Smooth muscle cell (in vitro differentiated cells): ENCODE measurements around the gene ILDR2. TPM values are rescaled to one million over a fixed set of nuclear protein-coding genes. Genes with fewer than 3 reads are reported as not detected.

Experiments used
- DNase-seq: peaks from one replicate; lab custom pipeline; 2025; ENCODE audit not compliant: unreplicated experiment; lab: John Stamatoyannopoulos, UW
- H2AFZ ChIP-seq: fragments of 200-600 bp; sonication (generic); 2 replicates; pipeline ENCODE4 v1.6.0; 2016; ENCODE audit warnings: antibody characterized with exemption, low read depth, mild to moderate bottlenecking
- H3F3A ChIP-seq: fragments of 200-600 bp; sonication (generic); 2 replicates; pipeline ENCODE4 v1.6.0; 2017; ENCODE audit warnings: antibody characterized with exemption, low read depth
- H3K27ac ChIP-seq: fragments of 200-600 bp; sonication (generic); 2 replicates; pipeline ENCODE4 v1.5.1; 2016; ENCODE audit warnings: low read depth, mild to moderate bottlenecking
- H3K27me3 ChIP-seq: fragments of 200-600 bp; sonication (generic); 2 replicates; pipeline ENCODE4 v1.6.1; 2016; ENCODE audit warnings: low read depth, mild to moderate bottlenecking
- H3K36me3 ChIP-seq: fragments of 200-600 bp; sonication (generic); 2 replicates; pipeline ENCODE4 v1.5.1; 2016; ENCODE audit warnings: low read depth
- H3K4me1 ChIP-seq: fragments of 200-600 bp; sonication (generic); 2 replicates; pipeline ENCODE4 v1.5.1; 2016; ENCODE audit warnings: low read depth
- H3K4me2 ChIP-seq: fragments of 200-600 bp; sonication (generic); 2 replicates; pipeline ENCODE4 v1.6.0; 2016; ENCODE audit warnings: mild to moderate bottlenecking
- H3K4me3 ChIP-seq: fragments of 200-600 bp; sonication (generic); 2 replicates; pipeline ENCODE4 v1.5.1; 2016; ENCODE audit warnings: mild to moderate bottlenecking
- H3K79me2 ChIP-seq: fragments of 200-600 bp; sonication (generic); 2 replicates; pipeline ENCODE4 v1.6.0; 2016; ENCODE audit warnings: low read depth, mild to moderate bottlenecking
- H3K9ac ChIP-seq: fragments of 200-600 bp; sonication (generic); 2 replicates; pipeline ENCODE4 v1.6.0; 2016; ENCODE audit warnings: low read depth
- H3K9me3 ChIP-seq: fragments of 200-600 bp; sonication (generic); replicated peaks from 2 replicates; pipeline ENCODE4 v1.5.1; 2016; ENCODE audit warnings: low read depth
- H4K20me1 ChIP-seq: fragments of 200-600 bp; sonication (generic); 2 replicates; pipeline ENCODE4 v1.6.0; 2016; ENCODE audit warnings: low read depth
- WGBS: methylation state at CpG from one replicate; pipeline ENCODE4 v1.1.7; 2016; ENCODE audit warnings: low lambda C conversion rate; 5-methylcytosine and 5-hydroxymethylcytosine counted together
- polyA plus RNA-seq: library from polyadenylated mRNA; unstranded; fragments of >200 nt; fragmentation: Nextera tagmentation; extraction: Ambion mirVana; gene quantifications from 2 replicates; pipeline ENCODE4 v1.2.1, GENCODE V29; 2016
- total RNA-seq: library from RNA; depleted of rRNA; stranded (reverse); fragments of >200 nt; gene quantifications from 2 replicates; pipeline ENCODE4 v1.2.3, GENCODE V29; 2014
- TF ChIP-seq, protein P1 (sequence below): fragments of 200-600 bp; sonication (generic); IDR thresholded peaks from 2 replicates; pipeline ENCODE4 v1.5.1; 2017; ENCODE audit warnings: borderline replicate concordance, mild to moderate bottlenecking, antibody characterized with exemption; ENCODE audit not compliant: insufficient read depth, poor library complexity, severe bottlenecking

The ILDR2 gene, protein sequence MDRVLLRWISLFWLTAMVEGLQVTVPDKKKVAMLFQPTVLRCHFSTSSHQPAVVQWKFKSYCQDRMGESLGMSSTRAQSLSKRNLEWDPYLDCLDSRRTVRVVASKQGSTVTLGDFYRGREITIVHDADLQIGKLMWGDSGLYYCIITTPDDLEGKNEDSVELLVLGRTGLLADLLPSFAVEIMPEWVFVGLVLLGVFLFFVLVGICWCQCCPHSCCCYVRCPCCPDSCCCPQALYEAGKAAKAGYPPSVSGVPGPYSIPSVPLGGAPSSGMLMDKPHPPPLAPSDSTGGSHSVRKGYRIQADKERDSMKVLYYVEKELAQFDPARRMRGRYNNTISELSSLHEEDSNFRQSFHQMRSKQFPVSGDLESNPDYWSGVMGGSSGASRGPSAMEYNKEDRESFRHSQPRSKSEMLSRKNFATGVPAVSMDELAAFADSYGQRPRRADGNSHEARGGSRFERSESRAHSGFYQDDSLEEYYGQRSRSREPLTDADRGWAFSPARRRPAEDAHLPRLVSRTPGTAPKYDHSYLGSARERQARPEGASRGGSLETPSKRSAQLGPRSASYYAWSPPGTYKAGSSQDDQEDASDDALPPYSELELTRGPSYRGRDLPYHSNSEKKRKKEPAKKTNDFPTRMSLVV
- 0.04 and 0.22 TPM in 2 replicates for total RNA-seq
- polyA plus RNA-seq = 0.07 TPM in 1 of 2 replicates, not detected in the other

DNA sequence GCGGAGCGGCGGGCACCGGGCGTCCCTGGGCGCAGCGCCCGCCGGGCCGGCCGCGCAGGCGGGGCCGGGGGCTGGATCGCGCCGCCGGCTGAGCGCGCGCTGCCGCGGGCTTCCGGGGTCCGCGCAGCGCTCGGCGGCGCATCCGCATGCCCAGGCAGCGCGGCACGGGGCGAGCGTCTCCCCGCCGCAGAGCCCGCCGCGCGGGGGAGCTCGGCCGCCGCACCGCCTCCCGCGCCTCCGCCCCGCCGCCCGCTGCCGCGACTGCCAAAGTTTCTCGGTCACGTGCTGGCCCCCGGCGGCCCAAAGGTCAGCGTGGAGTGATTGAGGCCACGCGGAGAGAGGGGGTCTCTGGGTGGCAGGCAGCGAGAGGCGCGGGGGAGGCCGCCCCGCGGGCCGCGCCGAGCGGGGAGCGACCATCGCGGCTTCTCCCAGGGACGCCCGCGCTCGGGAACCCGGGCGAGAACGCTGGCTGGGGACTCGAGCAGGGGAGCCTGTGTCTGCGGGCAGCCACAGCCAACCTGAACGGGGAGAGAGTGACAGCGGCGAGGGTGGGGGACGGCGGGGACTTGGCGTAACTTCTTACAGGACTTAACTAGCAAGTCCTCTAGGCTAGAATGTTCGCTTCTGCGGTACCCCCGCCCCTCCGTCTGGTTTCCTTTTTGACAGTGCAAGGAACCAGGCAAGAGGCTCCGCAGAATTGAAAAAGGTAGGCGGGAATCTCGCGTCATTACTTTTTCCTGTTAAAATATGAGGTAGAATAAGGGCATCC is at the start of gene ILDR2:
Gene ILDR2, minus strand, starts transcription at position 180 of the 769 bp plus-strand sequence. CDS start 272 bp downstream, outside the sequence.
- peak; percentile 8 for DNase-seq
- Histone ChIP-seq H3K27me3 (peaks cover 95% of the 10 kb centered on the region), H3K27ac (no peak within 1 kb of the TSS)

DNA sequence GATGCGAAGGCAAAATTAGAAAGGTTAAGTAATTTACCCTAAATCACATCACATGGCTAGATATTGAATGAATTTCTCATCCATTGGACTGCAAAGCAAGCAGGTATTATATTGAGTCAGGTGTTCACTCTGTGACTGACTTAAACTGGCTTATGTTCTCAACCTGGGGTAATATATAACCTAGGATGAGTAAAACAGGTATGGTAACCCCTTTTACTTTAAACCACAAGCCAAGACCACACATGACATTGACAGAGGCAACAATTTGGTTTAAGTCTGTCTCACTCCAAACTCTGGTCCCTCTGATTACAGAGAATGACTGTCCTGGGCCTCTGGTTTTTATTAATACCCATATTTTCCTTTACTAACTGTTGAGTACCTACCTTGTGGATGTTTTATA is 47.0 kb upstream of the ILDR2 start:
- Histone ChIP-seq H3F3A (no peaks in the 10 kb centered on the region), H3K4me2 (no peak overlapping the region), H3K9me3 (no peaks in the 10 kb centered on the region), H3K27me3 (no peaks in the 10 kb centered on the region), H4K20me1 (no peaks in the 10 kb centered on the region), H3K4me3 (no peak overlapping the region), H3K27ac (no peak overlapping the region), H2AFZ (no peak overlapping the region), H3K79me2 (no peaks in the 10 kb centered on the region), H3K9ac (no peak overlapping the region), H3K36me3 (no peaks in the 10 kb centered on the region), H3K4me1 (no peaks in the 10 kb centered on the region)
- TF ChIP-seq, protein P1, sequence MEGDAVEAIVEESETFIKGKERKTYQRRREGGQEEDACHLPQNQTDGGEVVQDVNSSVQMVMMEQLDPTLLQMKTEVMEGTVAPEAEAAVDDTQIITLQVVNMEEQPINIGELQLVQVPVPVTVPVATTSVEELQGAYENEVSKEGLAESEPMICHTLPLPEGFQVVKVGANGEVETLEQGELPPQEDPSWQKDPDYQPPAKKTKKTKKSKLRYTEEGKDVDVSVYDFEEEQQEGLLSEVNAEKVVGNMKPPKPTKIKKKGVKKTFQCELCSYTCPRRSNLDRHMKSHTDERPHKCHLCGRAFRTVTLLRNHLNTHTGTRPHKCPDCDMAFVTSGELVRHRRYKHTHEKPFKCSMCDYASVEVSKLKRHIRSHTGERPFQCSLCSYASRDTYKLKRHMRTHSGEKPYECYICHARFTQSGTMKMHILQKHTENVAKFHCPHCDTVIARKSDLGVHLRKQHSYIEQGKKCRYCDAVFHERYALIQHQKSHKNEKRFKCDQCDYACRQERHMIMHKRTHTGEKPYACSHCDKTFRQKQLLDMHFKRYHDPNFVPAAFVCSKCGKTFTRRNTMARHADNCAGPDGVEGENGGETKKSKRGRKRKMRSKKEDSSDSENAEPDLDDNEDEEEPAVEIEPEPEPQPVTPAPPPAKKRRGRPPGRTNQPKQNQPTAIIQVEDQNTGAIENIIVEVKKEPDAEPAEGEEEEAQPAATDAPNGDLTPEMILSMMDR = no peak
- no peak for DNase-seq
- 100% methylated on average over 1 of the region's 1 CpG for WGBS

More for the DNA sequence above, at the start of gene ILDR2:
- Histone ChIP-seq H3K9ac (peak within 1 kb of the TSS; percentile 17), H2AFZ (peak within 1 kb of the TSS; percentile 97), H3K4me1 (peaks cover 24% of the 10 kb centered on the region), H3K36me3 (no peaks in the 10 kb centered on the region), H3K4me3 (peak within 1 kb of the TSS; percentile 71), H3K9me3 (no peaks in the 10 kb centered on the region), H4K20me1 (no peaks in the 10 kb centered on the region), H3K79me2 (no peaks in the 10 kb centered on the region), H3F3A (no peaks in the 10 kb centered on the region), H3K4me2 (peak within 1 kb of the TSS; percentile 97)
- 1% methylated on average over 76 of the region's 97 CpGs for WGBS
- TF ChIP-seq, protein P1 = no peak

DNA sequence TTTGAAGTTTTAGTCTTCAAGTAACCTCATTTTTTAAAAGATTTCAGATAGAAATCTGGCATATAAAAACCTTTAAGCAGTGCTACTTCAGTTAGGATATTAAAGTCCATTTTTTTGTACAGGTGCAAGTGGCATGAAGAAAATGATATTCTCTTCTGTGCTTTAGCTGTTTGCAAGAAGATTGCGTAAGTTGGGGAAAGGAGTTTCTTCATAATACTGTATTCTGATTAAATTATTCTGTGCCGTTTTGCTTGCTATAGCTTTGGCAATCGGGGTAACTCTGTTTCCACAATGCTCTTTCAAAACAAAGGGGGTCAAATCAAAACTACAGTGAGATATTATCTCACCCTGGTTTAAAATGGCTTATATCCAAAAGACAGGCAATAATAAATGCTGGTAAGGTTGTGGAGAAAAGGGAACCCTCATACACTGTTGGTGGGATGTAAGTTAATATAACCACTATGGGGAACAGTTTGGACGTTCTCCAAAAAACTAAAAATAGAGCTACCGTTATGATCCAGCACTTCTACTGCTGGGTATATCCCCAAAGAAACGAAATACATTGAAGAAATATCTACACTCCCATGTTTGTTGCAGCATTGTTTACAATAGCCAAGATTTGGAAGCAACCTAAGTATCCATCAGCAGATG is 40.9 kb upstream of the ILDR2 start:
- no peak overlapping the region for H3K4me2 ChIP-seq
- no peaks in the 10 kb centered on the region for H3K9me3 ChIP-seq
- no peak overlapping the region for H3K9ac ChIP-seq
- H3K36me3 ChIP-seq = no peaks in the 10 kb centered on the region
- H3K27ac ChIP-seq = no peak overlapping the region
- peaks cover 9% of the 10 kb centered on the region for H3K27me3 ChIP-seq
- peaks cover 4% of the 10 kb centered on the region for H3K4me1 ChIP-seq
- H2AFZ ChIP-seq = no peak overlapping the region
- H3K79me2 ChIP-seq = no peaks in the 10 kb centered on the region
- H3K4me3 ChIP-seq = no peak overlapping the region
- no peaks in the 10 kb centered on the region for H3F3A ChIP-seq
- TF ChIP-seq, protein P1 = no peak
- DNase-seq = no peak
- 85% methylated on average over 6 of the region's 6 CpGs for WGBS
- H4K20me1 ChIP-seq = no peaks in the 10 kb centered on the region
